ENCODE results near the gene NRG4.

GRCh38 chr15:75981149-75981815 lies 30.9 kb downstream of the NRG4 start:
- TF ChIP-seq CTCF (IDR thresholded peaks at IDR 0.05; ENCODE audit: low read length) = no peak
- TF ChIP-seq EZH2 (IDR thresholded peaks at IDR 0.05; ENCODE audit: borderline replicate concordance, low read length) = no peak

Measured in OCI-LY1 (cell line).